ENCODE results near the gene MED12L.

- TF ChIP-seq PPARA (CRISPR knock-in tag; IDR thresholded peaks at IDR 0.05; ENCODE audit: borderline replicate concordance) (no peak), TCF4 (CRISPR knock-in tag; IDR thresholded peaks at IDR 0.05; ENCODE audit: borderline replicate concordance) (no peak), BACH2 (CRISPR knock-in tag; IDR thresholded peaks at IDR 0.05; ENCODE audit: borderline replicate concordance) (no peak), ZFP3 (CRISPR knock-in tag; IDR thresholded peaks at IDR 0.05) (no peak), RARB (CRISPR knock-in tag; IDR thresholded peaks at IDR 0.05) (no peak), ZNF70 (CRISPR knock-in tag; IDR thresholded peaks at IDR 0.05) (no peak), OSR1 (CRISPR knock-in tag; IDR thresholded peaks at IDR 0.05) (no peak)
These were observed 366.9 kb downstream of the MED12L start for GRCh38 chr3:151452368-151452767.
